PC-3 (cell line): ENCODE data around the gene CIB4.

Experiments
- EZH2phosphoT487 ChIP-seq: fragments of 300-600 bp; sonication (generic); IDR thresholded peaks from 2 replicates; pipeline ENCODE4 v1.6.1; 2018; ENCODE audit warnings: mild to moderate bottlenecking, antibody characterized with exemption, low read length, borderline replicate concordance
- TF ChIP-seq, protein P1 (sequence below): fragments of 300-600 bp; sonication (generic); conservative IDR thresholded peaks from 2 replicates; pipeline ENCODE4 v1.5.1; 2017; ENCODE audit warnings: antibody characterized with exemption, low read depth, mild to moderate bottlenecking, low read length

DNA sequence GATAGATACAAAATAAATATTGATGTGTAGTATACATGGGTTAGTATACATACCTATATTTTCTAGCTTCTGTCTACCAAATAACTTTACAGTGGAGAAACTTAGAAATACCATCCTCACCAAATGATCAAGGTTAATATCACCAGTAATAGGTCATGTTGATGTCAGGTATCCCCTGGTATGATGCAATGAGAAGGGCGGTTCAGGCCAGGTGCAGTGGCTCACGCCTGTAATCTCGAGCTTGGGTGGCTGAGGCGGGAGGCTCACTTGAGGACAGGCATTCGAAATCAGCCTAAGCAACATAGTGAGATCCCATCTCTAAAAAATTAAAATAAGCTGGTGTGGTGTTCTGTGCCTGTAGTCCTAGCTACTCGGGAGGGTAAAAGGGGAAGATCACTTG is 38.6 kb downstream of the CIB4 start:
- TF ChIP-seq, protein P1, sequence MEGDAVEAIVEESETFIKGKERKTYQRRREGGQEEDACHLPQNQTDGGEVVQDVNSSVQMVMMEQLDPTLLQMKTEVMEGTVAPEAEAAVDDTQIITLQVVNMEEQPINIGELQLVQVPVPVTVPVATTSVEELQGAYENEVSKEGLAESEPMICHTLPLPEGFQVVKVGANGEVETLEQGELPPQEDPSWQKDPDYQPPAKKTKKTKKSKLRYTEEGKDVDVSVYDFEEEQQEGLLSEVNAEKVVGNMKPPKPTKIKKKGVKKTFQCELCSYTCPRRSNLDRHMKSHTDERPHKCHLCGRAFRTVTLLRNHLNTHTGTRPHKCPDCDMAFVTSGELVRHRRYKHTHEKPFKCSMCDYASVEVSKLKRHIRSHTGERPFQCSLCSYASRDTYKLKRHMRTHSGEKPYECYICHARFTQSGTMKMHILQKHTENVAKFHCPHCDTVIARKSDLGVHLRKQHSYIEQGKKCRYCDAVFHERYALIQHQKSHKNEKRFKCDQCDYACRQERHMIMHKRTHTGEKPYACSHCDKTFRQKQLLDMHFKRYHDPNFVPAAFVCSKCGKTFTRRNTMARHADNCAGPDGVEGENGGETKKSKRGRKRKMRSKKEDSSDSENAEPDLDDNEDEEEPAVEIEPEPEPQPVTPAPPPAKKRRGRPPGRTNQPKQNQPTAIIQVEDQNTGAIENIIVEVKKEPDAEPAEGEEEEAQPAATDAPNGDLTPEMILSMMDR: no peak
- TF ChIP-seq EZH2phosphoT487: no peak
